Stimulated activated CD8-positive, alpha-beta memory T cell treated with anti-CD3 and anti-CD28 coated beads, Interleukin-15, amount 100 ng/mL, for 1 hour (primary cell): ENCODE measurements around the gene CEP350.

ENCODE experiments used
- DNase-seq: peaks from one replicate; pipeline ENCODE4 v3.0.0-alpha.2; 2020; ENCODE audit warnings: low read depth

CEP350 gene

GRCh38 chr1:179954493-179955286 lies at the start of gene CEP350:
Gene CEP350, plus strand, starts transcription at chr1:179954810. Its CDS starts 31,372 bp downstream, at chr1:179986182.
- peak; percentile 95 for DNase-seq

GRCh38 chr1:179910934-179911333 lies 43.7 kb upstream of the CEP350 start:
- DNase-seq, result no peak

GRCh38 chr1:179911812-179912211 lies 42.8 kb upstream of the CEP350 start:
- no peak for DNase-seq

GRCh38 chr1:179917601-179918429 lies 36.8 kb upstream of the CEP350 start:
- no peak for DNase-seq

- no peak for DNase-seq
Measured at GRCh38 chr1:179921472-179921871, 33.1 kb upstream of the CEP350 start.

- no peak for DNase-seq
Measured at GRCh38 chr1:179921981-179922872, 32.4 kb upstream of the CEP350 start.

GRCh38 chr1:179923029-179923428 lies 31.6 kb upstream of the CEP350 start:
- DNase-seq, result no peak

- no peak for DNase-seq
Measured at GRCh38 chr1:179924268-179924667, 30.3 kb upstream of the CEP350 start.

GRCh38 chr1:179925302-179925701 lies 29.3 kb upstream of the CEP350 start:
- DNase-seq, result no peak

GRCh38 chr1:179925922-179926849 lies 28.4 kb upstream of the CEP350 start:
- no peak for DNase-seq

- no peak for DNase-seq
Measured at GRCh38 chr1:179926850-179927205, 27.8 kb upstream of the CEP350 start.

- no peak for DNase-seq
Measured at GRCh38 chr1:179929955-179930798, 24.4 kb upstream of the CEP350 start.

GRCh38 chr1:179930867-179931266 lies 23.7 kb upstream of the CEP350 start:
- DNase-seq, result no peak

- DNase-seq, result no peak
Measured at GRCh38 chr1:179933219-179933618, 21.4 kb upstream of the CEP350 start.

GRCh38 chr1:179935909-179936496 lies 18.6 kb upstream of the CEP350 start:
- DNase-seq, result no peak

GRCh38 chr1:179937668-179938254 lies 16.8 kb upstream of the CEP350 start:
- DNase-seq, result no peak

GRCh38 chr1:179938752-179939151 lies 15.9 kb upstream of the CEP350 start:
- DNase-seq, result no peak

- DNase-seq, result no peak
Measured at GRCh38 chr1:179939941-179940340, 14.7 kb upstream of the CEP350 start.

- DNase-seq, result no peak
Measured at GRCh38 chr1:179941454-179941853, 13.2 kb upstream of the CEP350 start.
